Stimulated activated CD4-positive, alpha-beta T cell treated with anti-CD3 and anti-CD28 coated beads, TNF-alpha, amount 100 ng/mL, for 48 hours (primary cell): ENCODE measurements around the gene COPZ2.
"Not testable (repeated sequence)": the region's sequence is repeated elsewhere in the genome, so short reads cannot be mapped to it uniquely, and the experiment has no call there.

Experiments
- DNase-seq, 3 donors: peaks; one replicate each; pipeline ENCODE4 v3.0.0-alpha.2; 2020; ENCODE audit warnings: low read depth in 3 of 3

COPZ2 gene

DNA sequence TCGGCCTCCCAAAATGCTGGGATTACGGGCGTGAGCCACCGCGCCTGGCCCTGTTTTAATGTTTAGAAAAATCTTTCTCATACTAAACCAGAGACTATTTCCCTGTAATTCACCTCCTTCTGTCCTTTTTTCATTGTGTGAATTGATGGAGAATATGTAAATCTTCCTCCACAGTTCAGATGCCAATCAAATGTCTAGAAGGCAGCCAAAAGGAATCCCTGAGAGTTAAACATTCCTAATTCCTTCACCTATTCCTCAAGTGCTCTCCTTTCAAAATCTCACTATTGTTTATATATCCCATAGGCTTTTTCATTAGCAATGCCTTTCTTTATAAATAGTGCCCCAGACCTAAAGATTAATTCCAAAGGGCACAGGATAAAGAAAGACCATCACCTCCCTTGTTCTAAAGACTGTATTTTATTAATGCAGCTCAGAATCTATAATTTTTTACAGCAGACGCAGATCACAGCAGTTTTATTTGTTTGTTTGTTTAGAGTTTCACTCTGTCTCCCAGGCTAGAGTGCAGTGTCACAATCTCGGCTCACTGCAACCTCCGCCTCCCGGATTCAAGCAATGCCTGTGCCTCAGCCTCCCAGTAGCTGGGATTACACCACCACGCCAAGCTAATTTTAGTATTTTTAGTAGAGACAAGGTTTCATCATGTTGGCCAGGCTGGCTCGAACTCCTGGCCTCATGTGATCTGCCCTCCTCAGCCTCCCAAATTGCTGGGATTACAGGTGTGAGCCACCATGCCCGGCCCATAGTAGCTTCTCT lies 30.5 kb downstream of the COPZ2 start:
- DNase-seq, result no peak

DNA sequence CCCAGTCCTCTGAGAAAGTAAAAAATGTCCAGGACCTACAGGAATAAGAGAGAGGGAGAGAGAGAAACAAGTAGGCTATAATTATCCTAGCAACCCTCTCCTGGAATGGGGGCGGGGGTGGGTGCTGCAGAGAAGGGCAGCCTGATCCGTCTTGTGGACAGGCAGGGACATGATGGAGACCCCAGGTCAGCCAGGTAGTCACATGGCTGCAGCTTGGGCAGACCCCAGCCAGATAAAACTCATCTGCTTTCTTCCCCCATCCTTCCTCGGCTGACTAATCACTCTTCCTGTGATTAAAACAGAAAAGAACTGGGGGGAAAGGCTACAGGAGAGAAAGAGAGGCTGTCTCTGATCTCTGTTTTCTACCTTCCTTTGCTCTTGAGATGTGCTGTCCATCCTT lies 32.6 kb downstream of the COPZ2 start:
- no peak for DNase-seq

GRCh38 chr17:48003417-48004151 lies 34.0 kb downstream of the COPZ2 start:
- no peak for DNase-seq

DNA sequence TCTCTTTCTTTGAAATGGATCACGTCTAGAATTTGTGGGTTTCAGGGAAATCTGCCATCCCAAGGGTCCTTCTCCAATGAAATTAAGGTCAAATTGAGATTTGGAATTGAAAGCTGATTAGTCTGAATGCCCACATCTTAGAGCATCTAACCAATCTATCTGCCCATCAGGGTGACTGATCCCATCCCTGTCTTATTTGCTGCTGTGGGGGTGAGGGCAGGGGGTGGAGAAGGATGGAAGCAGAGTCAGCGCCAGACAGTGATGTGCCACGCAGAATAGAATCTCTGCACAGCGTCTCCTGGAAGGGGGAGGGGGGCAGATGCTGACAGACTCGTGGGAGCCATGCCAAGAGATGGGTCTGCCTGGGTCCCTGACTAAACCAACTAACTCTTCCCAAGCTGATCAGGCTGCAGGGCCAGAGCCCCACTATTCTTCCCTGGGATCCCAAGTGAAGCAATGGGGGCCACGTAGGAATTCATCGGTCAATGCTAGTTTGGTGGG lies 34.6 kb downstream of the COPZ2 start:
- no peak for DNase-seq

DNA sequence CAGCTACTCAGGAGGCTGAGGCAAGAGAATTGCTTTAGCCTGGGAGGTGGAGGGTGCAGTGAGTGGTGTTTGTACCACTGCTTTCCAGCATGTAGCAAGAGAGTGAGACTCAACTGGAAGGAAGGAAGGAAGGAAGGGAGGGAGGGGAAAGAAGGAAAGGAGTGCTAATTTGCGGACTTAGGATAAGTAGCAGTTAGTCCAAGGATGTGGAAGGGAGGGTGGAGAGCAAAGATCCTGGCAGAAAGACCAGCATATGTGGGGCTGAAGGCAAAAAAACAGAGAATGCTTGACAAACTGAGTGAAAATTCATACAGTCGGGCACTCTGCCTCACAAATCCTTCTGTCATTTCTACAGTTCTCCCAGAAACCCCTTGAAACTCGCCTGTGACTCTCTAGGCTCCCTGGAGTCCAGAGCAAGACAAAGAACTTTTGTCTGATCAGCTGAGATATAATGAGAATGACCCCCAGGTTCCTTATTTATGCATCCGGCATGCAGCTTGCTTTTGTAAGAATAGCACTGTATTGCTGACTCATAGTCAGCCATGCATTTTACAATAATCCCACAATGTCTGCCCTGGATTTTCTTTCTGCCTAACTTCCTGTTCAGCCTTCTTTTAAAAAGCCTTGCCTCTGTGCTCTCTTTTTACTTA lies 35.2 kb downstream of the COPZ2 start:
- no peak for DNase-seq

GRCh38 chr17:48001657-48002056 lies 35.9 kb downstream of the COPZ2 start:
- DNase-seq, result not testable (repeated sequence)

DNA sequence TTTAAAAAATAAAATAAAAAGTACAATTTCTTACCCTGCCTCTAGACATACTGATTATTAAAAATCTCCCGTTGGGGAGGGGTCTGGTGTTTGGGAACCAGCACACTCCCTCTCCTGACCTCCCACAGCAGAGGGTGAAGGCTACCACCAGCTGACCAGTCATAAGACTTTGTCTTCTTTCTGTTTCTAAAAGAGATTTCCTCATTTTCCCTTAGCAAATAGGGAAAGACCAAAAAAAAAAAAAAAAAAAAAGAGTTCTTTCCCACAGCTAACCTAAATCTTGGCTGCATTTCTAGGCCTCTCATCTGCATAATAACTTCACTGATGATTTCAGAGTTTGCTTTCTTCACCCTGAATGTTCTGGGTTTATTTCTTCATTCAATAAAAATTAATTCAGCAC lies 36.4 kb downstream of the COPZ2 start:
- DNase-seq, result no peak

DNA sequence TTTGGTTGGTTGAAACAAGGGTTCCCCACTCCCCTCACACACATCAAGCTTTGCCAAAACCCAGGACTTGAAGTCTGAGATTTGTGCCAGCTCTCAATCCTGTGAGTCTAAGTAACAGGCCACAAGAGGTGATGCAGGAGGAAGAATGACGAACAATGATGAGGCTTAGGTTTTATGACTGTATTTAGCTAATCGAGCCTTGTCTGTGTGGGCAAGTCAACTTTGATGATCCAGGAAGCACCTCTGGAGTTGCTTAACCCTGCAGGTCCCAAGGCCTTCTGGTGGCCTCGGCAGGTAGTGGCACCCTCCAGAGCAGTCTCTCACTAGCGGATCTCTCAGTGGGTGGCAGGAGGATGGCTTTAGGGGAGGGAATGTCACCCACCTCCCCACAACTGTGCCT lies 38.0 kb downstream of the COPZ2 start:
- no peak for DNase-seq

DNA sequence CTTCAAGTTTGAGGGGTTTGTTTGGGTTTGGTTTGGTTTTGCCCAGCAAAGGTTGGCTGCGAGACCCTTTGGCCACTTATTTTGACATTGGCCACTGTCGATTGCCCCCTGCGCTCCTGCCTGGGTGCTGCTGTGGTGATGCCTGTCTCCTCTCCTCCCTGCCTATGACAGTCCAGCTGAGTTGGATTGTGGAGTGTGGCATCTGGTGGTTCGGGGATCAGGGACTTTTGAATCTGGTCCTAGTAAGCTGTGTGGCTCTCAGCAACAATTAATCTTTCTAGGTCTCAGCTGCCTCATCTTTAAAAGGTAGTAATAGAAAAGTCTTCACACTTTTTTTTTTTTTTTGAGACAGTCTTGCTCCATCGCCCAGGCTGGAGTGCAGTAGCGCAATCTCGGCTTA lies 39.6 kb downstream of the COPZ2 start:
- DNase-seq, result no peak

GRCh38 chr17:47997586-47997985 lies 40.0 kb downstream of the COPZ2 start:
- no peak for DNase-seq

DNA sequence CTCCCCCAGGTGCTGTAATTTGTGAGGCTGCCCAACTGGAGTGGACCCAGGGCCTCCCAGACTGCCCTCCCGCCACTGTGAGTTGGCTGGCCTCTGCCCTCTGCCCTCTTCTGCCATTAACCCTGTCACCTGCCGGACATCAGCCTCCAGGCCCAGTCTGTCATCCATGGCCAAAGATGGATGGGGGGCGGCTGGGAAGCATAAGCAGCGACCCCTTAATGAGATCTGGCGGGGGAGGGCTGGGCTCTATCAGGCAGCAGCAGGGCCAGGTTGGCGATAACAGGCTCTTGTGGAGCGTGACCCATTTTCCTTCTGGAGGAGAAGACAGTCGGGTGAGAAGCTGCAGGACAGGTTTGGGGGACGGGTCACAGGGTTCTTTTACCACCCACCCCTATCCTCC lies 41.4 kb downstream of the COPZ2 start:
- DNase-seq, result no peak

DNA sequence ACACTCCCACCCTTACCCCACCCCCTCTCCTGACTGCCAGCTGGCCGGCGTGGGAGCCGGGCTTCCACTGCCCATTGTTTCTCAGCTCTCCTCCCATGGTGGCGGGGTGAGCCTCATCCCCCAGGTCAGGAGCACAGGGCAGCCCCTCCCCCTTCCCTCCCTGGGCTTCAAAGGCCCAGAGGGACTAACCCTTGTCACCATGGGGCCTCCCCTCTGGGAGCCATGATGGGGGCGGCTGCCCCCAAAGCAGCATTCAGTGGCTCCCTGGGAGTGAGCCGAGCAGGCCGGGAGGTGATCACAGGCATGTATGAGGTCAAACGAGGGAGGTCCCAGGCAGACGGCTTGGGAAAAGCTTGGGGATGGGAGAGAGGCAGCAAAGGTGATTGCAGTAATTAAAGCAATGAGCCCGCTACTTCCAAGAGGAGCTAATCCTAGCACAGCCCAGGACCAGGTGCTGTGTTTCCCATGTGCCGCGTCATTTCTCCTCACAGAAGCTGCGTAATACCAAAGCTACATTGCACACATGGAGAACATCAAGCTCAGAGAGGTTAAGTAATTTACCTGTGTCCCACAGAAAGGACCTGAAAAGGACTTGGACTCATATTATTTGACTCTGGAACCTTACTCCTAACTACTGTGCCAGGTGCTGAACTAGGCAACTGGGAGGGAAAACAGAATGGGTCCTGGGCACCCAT lies 42.2 kb downstream of the COPZ2 start:
- DNase-seq, result no peak

DNA sequence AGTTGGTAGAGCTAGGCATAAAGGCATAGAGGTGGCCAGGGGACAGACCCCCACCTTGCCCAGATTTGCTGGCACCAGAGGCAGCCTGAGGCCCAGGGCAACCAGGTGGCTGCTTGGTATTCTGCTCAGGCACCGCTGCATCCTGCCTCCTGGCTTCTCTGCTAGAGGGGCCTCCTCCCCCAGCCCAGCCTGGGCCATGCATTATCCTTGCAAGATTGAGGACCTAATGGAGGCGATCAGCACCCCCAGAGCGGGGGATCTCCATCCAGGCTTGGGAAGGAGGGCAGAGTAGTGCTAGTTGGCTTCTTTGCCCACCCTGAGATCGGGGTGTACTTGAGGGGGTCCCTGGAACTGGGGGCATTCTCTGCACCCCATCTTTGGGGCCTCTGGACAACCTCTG lies 42.9 kb downstream of the COPZ2 start:
- DNase-seq, result no peak

GRCh38 chr17:47993964-47994363 lies 43.6 kb downstream of the COPZ2 start:
- DNase-seq, result no peak

DNA sequence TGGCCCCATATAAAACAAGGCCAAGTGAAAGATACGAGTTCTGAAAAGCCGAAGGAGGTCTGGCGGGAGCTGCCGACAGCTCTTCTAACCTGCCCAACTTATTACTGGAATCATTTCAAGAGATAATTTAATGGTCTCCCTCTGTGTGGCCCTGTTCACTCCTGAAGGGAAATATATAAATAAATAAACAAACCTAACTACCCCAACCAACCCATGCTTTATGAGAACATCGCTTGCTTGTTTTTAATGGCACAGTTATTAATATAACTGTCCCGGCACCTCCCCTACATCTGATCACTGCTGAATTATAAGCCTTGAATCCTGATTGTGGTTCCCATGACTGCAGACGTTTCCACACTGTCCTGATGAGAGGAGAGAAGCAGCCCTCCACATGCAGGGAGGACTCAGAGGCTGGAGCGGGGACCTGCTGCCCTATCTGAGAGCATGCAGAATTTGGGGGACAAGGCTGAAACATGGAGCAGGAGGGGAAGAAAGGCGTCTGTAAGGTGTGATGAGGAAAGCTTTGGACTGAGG lies 44.5 kb downstream of the COPZ2 start:
- DNase-seq, result no peak

DNA sequence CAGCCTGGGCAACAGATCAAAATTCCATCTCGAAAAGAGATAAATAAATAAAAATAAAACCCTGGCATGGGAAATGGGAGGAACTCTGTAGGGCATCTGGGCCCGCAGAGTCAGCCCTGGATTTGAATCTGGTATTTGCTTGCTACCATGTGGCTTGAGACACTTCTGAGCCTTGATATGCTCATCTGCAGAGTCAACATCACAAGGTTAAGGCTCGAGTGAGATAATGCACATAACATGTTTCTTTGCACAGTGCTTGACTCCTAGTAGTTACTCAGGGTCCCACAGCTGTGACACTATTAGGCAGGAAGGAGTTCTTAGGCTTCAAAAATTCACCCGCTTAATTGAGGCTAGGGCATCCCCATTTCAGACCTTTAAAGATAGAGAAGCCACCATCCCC lies 45.4 kb downstream of the COPZ2 start:
- DNase-seq, result no peak

GRCh38 chr17:47990962-47991731 lies 46.5 kb downstream of the COPZ2 start:
- DNase-seq, result no peak

DNA sequence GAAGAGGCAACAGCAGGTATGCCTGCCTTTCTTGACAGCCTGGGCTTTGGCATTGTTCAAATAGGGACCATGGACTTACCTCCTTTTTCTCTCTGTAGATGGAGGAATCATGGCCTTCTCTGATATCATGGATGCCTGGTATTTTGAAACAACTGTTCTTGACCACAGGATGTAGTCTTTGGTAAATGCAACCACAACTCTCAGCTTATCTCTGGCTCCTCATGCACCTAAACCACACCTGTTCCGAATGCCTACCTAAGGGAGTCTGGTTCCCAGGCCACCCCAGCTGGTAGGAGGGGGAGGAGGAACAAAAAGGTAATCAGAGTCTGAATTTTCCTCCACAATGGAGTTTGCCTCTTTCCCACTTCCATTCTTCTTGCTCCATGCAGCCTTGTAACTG lies 47.9 kb downstream of the COPZ2 start:
- no peak for DNase-seq

GRCh38 chr17:47989159-47989558 lies 48.4 kb downstream of the COPZ2 start:
- DNase-seq, result no peak

GRCh38 chr17:47988445-47988844 lies 49.2 kb downstream of the COPZ2 start:
- not testable (repeated sequence) for DNase-seq

- no peak for DNase-seq
These were observed 50.3 kb downstream of the COPZ2 start for GRCh38 chr17:47987240-47987835.
